ENCODE data around the gene RECQL5. TPM values are rescaled to one million over a fixed set of nuclear protein-coding genes. Genes with fewer than 3 reads are reported as not detected.
A peak's percentile ranks its signal among the peaks of the same experiment; 100 is the strongest.

Gene RECQL5
- total and polyA plus RNA-seq, 10 donors, result 25.7 to 51.0 (median 38.6) TPM

GRCh38 chr17:75695141-75695829, 28.3 kb upstream of the RECQL5 start:
- DNase-seq, result no peak
- intact Hi-C loops (cut with DNase I; ENCODE audit: low total_unique reads), result no loop called here
- Histone ChIP-seq H3K27me3 (replicated peaks in 1 of 7) (no peaks in the 10 kb centered on the region), H3K4me3 (no peak overlapping the region), H3K36me3 (peaks cover 0 to 100% (median 56%) of the 10 kb centered on the region in 6 donors), H3K27ac (peak overlapping the region in 3 of 8 donors; percentile 74 to 82 (median 81)), H3K9me3 (no peaks in the 10 kb centered on the region), H3K4me1 (peaks cover 2 to 87% (median 51%) of the 10 kb centered on the region in 6 donors)
- 85 to 91% (median 87%) methylated on average over 7 of the region's 7 CpGs for WGBS, 5 donors
- TF ChIP-seq POLR2A (IDR thresholded peaks at IDR 0.05) (no peak), CTCF (IDR thresholded peaks at IDR 0.05 in 8 of 11, conservative IDR thresholded peaks at IDR 0.05 in 3 of 11) (no peak), POLR2AphosphoS5 (IDR thresholded peaks at IDR 0.05) (no peak)

GRCh38 chr17:75694536-75694935, 27.6 kb upstream of the RECQL5 start:
- H3K27ac ChIP-seq, result peak overlapping the region in 7 of 8 donors; percentile 0 to 82 (median 74)
- peak; percentile 31 for DNase-seq
- H3K36me3 ChIP-seq, result peaks cover 0 to 94% (median 50%) of the 10 kb centered on the region in 6 donors
- WGBS, 5 donors, result 79 to 86% (median 81%) methylated on average over 14 of the region's 14 CpGs
- H3K27me3 ChIP-seq (replicated peaks in 1 of 7), result no peaks in the 10 kb centered on the region
- H3K4me1 ChIP-seq, result peaks cover 9 to 87% (median 53%) of the 10 kb centered on the region in 6 donors
- intact Hi-C loops (cut with DNase I; ENCODE audit: low total_unique reads), result no loop called here
- no peaks in the 10 kb centered on the region for H3K9me3 ChIP-seq
- H3K4me3 ChIP-seq, result no peak overlapping the region
- TF ChIP-seq CTCF (IDR thresholded peaks at IDR 0.05 in 8 of 11, conservative IDR thresholded peaks at IDR 0.05 in 3 of 11), result no peak
- TF ChIP-seq POLR2A (IDR thresholded peaks at IDR 0.05), result no peak
- peak in 1 of 3 donors; percentile 30 for TF ChIP-seq POLR2AphosphoS5 (IDR thresholded peaks at IDR 0.05)

DNA sequence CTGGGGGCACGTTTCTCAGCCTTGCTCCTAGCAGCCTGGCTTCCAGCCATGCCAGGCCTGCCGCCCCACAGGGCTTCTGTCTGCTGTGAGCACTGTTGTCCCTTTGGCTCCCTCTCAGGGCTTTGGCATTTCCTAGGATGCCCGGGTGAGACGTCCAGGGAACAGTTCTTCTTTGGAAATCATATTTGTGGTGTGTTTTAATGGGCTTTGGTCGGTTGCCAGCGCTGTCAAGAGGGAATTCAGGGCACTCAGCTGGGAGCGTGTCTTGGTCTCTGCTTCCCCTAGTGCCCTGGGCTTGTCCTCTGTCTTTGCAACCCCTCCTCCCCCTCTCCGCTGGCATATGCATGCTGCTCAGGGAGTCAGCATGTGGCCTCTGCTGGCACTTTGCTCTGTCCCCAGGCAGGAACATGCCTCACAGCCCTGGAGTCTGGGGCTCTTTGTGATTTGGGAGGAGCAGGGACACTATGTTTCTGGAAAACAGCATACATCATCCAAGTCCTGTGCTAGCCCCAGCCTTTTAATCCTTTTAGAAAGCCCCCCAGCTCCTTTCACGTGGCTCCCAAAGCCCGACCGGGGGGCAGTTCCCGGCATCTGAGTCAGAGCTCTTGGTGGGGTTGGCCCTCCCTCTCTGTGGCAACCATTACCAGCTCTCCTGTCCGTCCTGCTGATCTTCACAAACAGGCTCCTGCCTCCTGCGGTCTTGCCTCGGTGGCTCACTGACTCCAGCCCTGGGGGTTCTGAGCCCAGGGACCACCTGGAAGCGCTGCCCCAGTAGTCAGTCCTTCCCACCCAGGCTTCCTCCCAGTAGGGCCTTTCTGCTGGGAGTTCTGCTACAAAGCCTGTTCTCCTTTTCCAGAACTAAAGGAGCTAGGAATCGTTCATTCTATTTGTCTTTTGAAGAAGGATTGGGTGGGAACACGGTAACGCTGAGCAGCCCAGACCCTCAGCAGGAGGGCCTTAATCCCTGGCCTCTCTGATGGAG, 26.8 kb upstream of the RECQL5 start:
- peaks cover 17 to 87% (median 54%) of the 10 kb centered on the region in 6 donors for H3K4me1 ChIP-seq
- no peaks in the 10 kb centered on the region for H3K9me3 ChIP-seq
- DNase-seq, result peak; percentile 65
- WGBS, 5 donors, result 78 to 88% (median 78%) methylated on average over 18 to 19 of the region's 19 CpGs
- peak; percentile 50 to 73 (median 71) for TF ChIP-seq POLR2AphosphoS5 (IDR thresholded peaks at IDR 0.05)
- no peak for TF ChIP-seq CTCF (IDR thresholded peaks at IDR 0.05 in 8 of 11, conservative IDR thresholded peaks at IDR 0.05 in 3 of 11)
- intact Hi-C loops (cut with DNase I; ENCODE audit: low total_unique reads), result no loop called here
- peak overlapping the region in 7 of 8 donors; percentile 0 to 82 (median 74) for H3K27ac ChIP-seq
- no peak overlapping the region for H3K4me3 ChIP-seq
- H3K36me3 ChIP-seq, result peaks cover 0 to 86% (median 48%) of the 10 kb centered on the region in 6 donors
- H3K27me3 ChIP-seq (replicated peaks in 1 of 7), result no peaks in the 10 kb centered on the region
